ENCODE results near the gene KIAA1328. TPM values are rescaled to one million over a fixed set of nuclear protein-coding genes. Genes with fewer than 3 reads are reported as not detected.

Gene KIAA1328
- total and polyA plus RNA-seq, 8 donors = 8.4 to 27.6 (median 22.9) TPM

- no peak overlapping the region for H3K4me3 ChIP-seq
- peak in 1 of 4 donors; percentile 44 for DNase-seq
- H3K27ac ChIP-seq = peak overlapping the region; percentile 15 to 60
- no peaks in the 10 kb centered on the region for H3K27me3 ChIP-seq
- TF ChIP-seq CTCF (IDR thresholded peaks at IDR 0.05) = no peak
- peak; percentile 86 for ATAC-seq
- intact Hi-C loops (cut with DNase I) = no loop called here
- no peaks in the 10 kb centered on the region for H3K4me1 ChIP-seq
- H3K9me3 ChIP-seq = no peaks in the 10 kb centered on the region
- no peaks in the 10 kb centered on the region for H3K36me3 ChIP-seq
Observed at GRCh38 chr18:36887114-36887513, 58.2 kb downstream of the KIAA1328 start.

GRCh38 chr18:36887864-36888263 is 58.9 kb downstream of the KIAA1328 start:
- ATAC-seq = peak; percentile 86

GRCh38 chr18:36888778-36889177 is 59.9 kb downstream of the KIAA1328 start:
- H3K4me3 ChIP-seq = no peak overlapping the region
- no peak overlapping the region for H3K27ac ChIP-seq
- DNase-seq (no peak), ATAC-seq (no peak)
- intact Hi-C loops (cut with DNase I) = no loop called here
- no peaks in the 10 kb centered on the region for H3K4me1 ChIP-seq
- H3K27me3 ChIP-seq = no peaks in the 10 kb centered on the region
- H3K9me3 ChIP-seq = no peaks in the 10 kb centered on the region
- no peak for TF ChIP-seq CTCF (IDR thresholded peaks at IDR 0.05)
- no peaks in the 10 kb centered on the region for H3K36me3 ChIP-seq

More at GRCh38 chr18:36887864-36888263, 58.9 kb downstream of the KIAA1328 start:
- peak in 1 of 4 donors; percentile 17 for DNase-seq
- Histone ChIP-seq H3K9me3 (no peaks in the 10 kb centered on the region), H3K27me3 (no peaks in the 10 kb centered on the region), H3K4me1 (no peaks in the 10 kb centered on the region), H3K36me3 (no peaks in the 10 kb centered on the region), H3K27ac (peak overlapping the region; percentile 15 to 60), H3K4me3 (no peak overlapping the region)
- no peak for TF ChIP-seq CTCF (IDR thresholded peaks at IDR 0.05)
- intact Hi-C loops (cut with DNase I) = no loop called here

- Histone ChIP-seq H3K27me3 (no peaks in the 10 kb centered on the region), H3K4me3 (no peak overlapping the region), H3K27ac (no peak overlapping the region), H3K9me3 (no peaks in the 10 kb centered on the region), H3K4me1 (no peaks in the 10 kb centered on the region), H3K36me3 (no peaks in the 10 kb centered on the region)
- DNase-seq (no peak), ATAC-seq (no peak)
- intact Hi-C loops (cut with DNase I) = no loop called here
- TF ChIP-seq CTCF (IDR thresholded peaks at IDR 0.05) = no peak
Observed at GRCh38 chr18:36889321-36889720, 60.4 kb downstream of the KIAA1328 start.

- Histone ChIP-seq H3K27me3 (no peaks in the 10 kb centered on the region), H3K27ac (no peak overlapping the region), H3K4me1 (no peaks in the 10 kb centered on the region), H3K4me3 (no peak overlapping the region), H3K9me3 (no peaks in the 10 kb centered on the region), H3K36me3 (no peaks in the 10 kb centered on the region)
- ATAC-seq (no peak), DNase-seq (no peak)
- TF ChIP-seq CTCF (IDR thresholded peaks at IDR 0.05) = no peak
- intact Hi-C loops (cut with DNase I) = no loop called here
Observed at GRCh38 chr18:36889742-36890141, 60.8 kb downstream of the KIAA1328 start.

All from left lung (tissue), 10 donors.